GM15510 (cell line): Measurements from ENCODE around the gene CDPF1.

Experiments used
- POLR2A ChIP-seq: IDR thresholded peaks from 3 replicates; pipeline ENCODE4 v1.6.1; 2011; ENCODE audit warnings: borderline replicate concordance; ENCODE audit not compliant: insufficient read length; ENCODE audit errors: extremely low read depth

The CDPF1 gene

DNA sequence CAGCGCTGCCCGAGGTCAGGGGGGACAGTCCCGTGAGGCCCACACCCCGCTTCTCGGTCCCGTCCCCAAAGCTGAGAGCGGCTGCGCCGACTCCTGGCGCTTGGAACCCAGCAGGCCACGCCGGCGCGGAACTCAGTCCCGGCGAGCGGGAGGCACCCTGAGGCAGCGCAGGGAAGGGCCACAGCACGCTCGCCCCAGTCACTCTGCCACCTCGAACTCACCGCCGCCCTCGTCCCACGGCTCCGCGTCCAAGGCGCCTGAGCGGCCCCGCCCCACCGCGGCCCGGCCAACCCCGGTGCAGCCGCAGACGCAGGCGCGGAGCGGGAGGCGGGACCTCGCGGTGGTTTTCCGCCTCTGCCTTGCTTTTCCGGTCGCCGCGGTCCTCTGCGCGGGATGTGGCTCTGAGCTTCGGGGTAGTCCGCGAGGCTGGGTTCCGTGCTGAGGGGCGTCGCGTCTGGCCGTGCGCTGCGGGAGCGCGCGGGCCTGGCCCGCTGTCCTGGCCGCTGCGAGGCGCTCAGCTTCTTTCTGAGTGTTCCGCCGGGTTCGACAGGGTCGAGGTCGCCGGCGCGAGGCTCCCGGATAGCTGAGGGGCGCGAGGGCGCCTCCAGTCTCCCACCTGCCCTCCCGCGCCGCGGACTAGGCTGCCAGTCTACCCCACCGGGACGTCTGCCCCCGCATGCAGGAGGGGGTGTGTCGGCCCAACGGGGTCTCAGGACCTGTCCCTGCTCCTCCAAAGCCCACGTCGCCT lies at the start of gene CDPF1:
CDPF1 (minus strand) TSS at position 259 of the 748 bp plus-strand sequence. CDS start 2,009 bp downstream, outside the sequence.
- peak; percentile 91 for TF ChIP-seq POLR2A

- no peak for TF ChIP-seq POLR2A
Observed at GRCh38 chr22:46299101-46299500, 49.0 kb upstream of the CDPF1 start.

GRCh38 chr22:46297151-46297812 lies 47.2 kb upstream of the CDPF1 start:
- TF ChIP-seq POLR2A = no peak

GRCh38 chr22:46296257-46297150 lies 46.4 kb upstream of the CDPF1 start, which contains the start of gene GTSE1:
TSS of gene GTSE1 (plus strand) at chr22:46296870. CDS start at chr22:46297401, 531 bp downstream.
- TF ChIP-seq POLR2A = peak; percentile 74

GRCh38 chr22:46295277-46295971 lies 45.3 kb upstream of the CDPF1 start:
- TF ChIP-seq POLR2A = no peak

DNA sequence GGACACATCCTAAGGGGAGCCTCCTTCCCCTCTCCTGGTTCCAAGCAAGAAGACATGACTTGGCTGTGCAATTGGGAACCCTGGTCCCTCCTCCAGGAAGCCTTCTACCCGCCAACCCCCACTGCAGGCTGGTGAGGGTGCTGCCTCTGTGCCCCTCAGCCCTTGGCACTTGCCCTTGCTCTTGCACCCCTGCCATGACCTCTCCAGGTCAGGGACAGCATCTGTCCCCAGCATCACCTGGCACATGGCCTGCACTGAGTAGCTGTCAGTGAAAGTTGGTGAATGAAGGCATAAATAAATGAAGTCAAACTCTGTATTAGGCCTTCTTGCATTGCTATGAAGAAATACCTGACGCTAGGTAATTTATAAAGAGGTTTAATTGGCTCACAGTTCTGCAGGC lies 44.7 kb upstream of the CDPF1 start:
- TF ChIP-seq POLR2A = no peak

GRCh38 chr22:46293577-46294260 lies 43.6 kb upstream of the CDPF1 start:
- no peak for TF ChIP-seq POLR2A

DNA sequence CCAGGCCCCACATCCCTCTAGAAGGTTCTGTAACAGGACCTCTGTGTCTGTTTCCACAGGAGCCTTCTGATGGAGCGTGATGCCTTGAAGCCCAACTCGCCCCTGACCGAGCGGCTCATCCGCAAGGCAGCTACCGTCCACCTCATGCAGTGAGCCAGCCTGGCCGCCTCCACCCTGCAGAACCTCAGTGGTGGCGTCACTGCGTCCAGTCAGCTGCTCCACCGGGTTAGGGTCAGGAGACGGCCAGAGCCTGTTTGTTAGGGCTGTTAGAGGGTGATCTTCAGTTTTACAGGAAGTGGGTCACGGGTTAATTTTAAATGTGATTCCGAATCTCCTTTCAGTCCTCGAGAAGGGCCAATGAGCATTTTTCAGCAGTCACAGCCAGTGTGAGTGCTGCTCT lies 42.6 kb upstream of the CDPF1 start:
- TF ChIP-seq POLR2A = no peak

DNA sequence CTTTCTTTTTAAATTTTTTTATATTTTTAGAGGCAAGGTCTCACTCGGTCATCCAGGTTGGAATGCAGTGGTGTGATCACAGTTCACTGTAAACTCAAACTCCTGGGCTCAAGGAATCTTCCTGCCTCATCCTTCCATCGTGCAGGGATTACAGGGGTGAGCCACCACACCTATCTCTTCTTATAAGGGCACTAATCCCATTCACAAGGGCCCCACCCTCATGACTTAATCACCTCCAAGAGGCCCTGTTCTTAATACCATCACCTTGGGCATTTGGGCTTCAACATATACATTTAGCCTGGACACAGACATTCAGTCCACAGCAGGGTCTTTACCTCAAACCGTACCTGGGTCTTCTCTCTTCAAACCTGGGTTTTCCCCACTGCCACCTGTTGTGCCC lies 42.1 kb upstream of the CDPF1 start:
- no peak for TF ChIP-seq POLR2A

GRCh38 chr22:46290843-46291785 lies 41.0 kb upstream of the CDPF1 start:
- TF ChIP-seq POLR2A = no peak

DNA sequence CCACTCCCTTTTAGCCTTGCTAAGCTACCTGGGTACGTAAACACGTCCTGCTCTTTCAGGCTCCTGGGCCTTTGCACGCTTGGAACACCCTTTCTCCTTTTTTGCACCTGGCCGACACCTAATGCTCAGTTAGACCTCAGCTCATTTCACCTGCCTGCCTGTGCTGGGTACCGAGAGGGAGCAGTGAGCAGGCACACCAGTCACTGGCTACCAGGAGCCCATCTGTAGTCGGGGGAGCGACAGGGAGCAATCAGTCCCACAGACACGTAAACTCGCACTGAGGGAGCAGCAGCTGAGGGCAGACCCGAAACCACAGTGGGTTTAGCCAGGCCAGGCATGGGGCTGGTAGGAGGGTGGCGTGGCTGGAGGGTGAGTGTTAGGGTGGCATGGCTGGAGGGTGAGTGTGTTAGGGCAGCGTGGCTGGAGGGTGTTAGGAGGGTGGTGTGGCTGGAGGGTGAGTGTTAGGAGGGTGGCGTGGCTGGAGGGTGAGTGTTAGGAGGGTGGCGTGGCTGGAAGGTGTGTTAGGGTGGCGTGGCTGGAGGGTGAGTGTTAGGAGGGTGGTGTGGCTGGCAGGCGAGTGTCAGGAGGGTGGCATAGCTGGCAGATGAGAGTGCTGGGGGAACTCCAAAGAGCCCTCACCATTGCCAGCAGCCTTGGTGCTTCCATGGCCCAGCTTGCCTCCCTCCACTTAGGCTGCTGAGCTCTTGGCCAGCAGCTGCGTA lies 40.2 kb upstream of the CDPF1 start:
- TF ChIP-seq POLR2A = no peak

- no peak for TF ChIP-seq POLR2A
Observed at GRCh38 chr22:46289244-46289891, 39.3 kb upstream of the CDPF1 start.
